Measurements from ENCODE around the gene TRAPPC13.
"Not testable (repeated sequence)": the region's sequence is repeated elsewhere in the genome, so short reads cannot be mapped to it uniquely, and the experiment has no call there.

Gene TRAPPC13

GRCh38 chr5:65630981-65631380 lies 6.2 kb downstream of the TRAPPC13 start:
- FAIRE-seq (peak; percentile 54), DNase-seq (ENCODE audit: insufficient read length) (no peak)
- TF ChIP-seq TAF1 (IDR thresholded peaks at IDR 0.05; ENCODE audit: borderline replicate concordance, low read depth, low read length), result no peak
- no peak for TF ChIP-seq POLR2AphosphoS5 (IDR thresholded peaks at IDR 0.05; ENCODE audit: low read depth, low read length)
- no peak for TF ChIP-seq POLR2A (IDR thresholded peaks at IDR 0.05; ENCODE audit: low read depth, low read length)

DNA sequence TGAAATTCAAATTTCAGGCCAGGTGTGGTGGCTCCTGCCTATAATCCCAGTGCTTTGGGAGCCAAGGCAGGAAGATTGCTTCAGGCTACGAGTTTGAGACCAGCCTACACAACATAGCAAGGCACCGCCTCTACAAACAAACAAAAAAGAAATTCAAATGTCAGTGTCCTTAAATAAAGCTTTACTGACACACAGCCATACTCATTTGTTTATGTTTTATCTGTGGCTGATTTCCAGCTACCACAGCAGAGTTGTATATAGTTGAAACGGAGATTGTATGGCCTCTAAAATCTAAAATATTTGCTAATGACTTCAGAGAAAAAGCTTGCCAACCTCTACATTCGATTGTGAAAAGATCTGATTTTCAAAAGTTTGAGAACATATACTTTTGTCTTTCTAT lies 15.4 kb downstream of the TRAPPC13 start:
- DNase-seq (ENCODE audit: insufficient read length) (no peak), FAIRE-seq (no peak)
- TF ChIP-seq POLR2AphosphoS5 (IDR thresholded peaks at IDR 0.05; ENCODE audit: low read depth, low read length), result no peak
- TF ChIP-seq POLR2A (IDR thresholded peaks at IDR 0.05; ENCODE audit: low read depth, low read length), result no peak
- no peak for TF ChIP-seq TAF1 (IDR thresholded peaks at IDR 0.05; ENCODE audit: borderline replicate concordance, low read depth, low read length)

- TF ChIP-seq TAF1 (IDR thresholded peaks at IDR 0.05; ENCODE audit: borderline replicate concordance, low read depth, low read length), result no peak
- no peak for TF ChIP-seq POLR2AphosphoS5 (IDR thresholded peaks at IDR 0.05; ENCODE audit: low read depth, low read length)
- TF ChIP-seq POLR2A (IDR thresholded peaks at IDR 0.05; ENCODE audit: low read depth, low read length), result no peak
- DNase-seq (ENCODE audit: insufficient read length) (no peak), FAIRE-seq (no peak)
Measured at GRCh38 chr5:65646938-65647337, 22.1 kb downstream of the TRAPPC13 start.

GRCh38 chr5:65647941-65648340 lies 23.1 kb downstream of the TRAPPC13 start:
- TF ChIP-seq POLR2A (IDR thresholded peaks at IDR 0.05; ENCODE audit: low read depth, low read length) (no peak), POLR2AphosphoS5 (IDR thresholded peaks at IDR 0.05; ENCODE audit: low read depth, low read length) (no peak), TAF1 (IDR thresholded peaks at IDR 0.05; ENCODE audit: borderline replicate concordance, low read depth, low read length) (no peak)
- FAIRE-seq (no peak), DNase-seq (ENCODE audit: insufficient read length) (no peak)

DNA sequence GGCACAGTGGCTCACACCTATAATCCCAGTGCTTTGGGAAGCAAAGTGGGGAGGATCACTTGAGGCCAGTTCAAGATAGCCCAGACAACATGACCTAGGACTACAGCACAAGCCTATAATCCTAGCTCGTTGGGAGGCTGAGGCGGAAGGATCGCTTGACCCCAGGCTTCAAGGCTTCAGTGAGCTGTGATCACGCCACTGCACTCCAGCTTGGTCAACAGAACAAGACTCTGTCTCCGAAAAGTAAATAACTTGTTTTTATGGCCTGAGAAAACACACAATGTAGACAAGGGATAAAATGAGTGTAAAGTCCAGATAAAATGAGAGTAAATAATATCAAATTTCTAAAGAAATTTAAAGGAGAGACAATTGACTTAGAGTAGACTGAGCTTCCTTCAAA lies 26.3 kb downstream of the TRAPPC13 start:
- FAIRE-seq, result peak; percentile 64
- TF ChIP-seq POLR2AphosphoS5 (IDR thresholded peaks at IDR 0.05; ENCODE audit: low read depth, low read length) (no peak), POLR2A (IDR thresholded peaks at IDR 0.05; ENCODE audit: low read depth, low read length) (no peak), TAF1 (IDR thresholded peaks at IDR 0.05; ENCODE audit: borderline replicate concordance, low read depth, low read length) (no peak)
- no peak for DNase-seq (ENCODE audit: insufficient read length)

DNA sequence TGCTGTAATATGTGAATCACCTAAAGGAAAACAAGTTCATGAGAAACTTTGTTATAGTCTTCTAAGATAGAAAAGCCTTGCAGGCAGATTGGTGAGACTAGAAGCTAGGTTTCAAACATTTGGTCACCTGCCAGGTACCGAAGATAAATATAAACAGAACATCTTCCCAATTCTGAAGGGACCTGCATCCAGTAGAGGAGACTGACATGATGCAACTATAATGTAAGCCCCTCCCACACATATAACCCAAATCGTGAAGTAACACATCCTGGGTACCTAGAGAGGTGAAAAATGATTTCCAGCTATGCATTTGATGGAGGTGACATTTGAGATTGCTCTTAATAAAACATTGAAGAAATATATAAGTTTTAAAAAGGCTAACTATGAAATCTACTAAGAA lies 29.9 kb downstream of the TRAPPC13 start:
- TF ChIP-seq TAF1 (IDR thresholded peaks at IDR 0.05; ENCODE audit: borderline replicate concordance, low read depth, low read length) (no peak), POLR2AphosphoS5 (IDR thresholded peaks at IDR 0.05; ENCODE audit: low read depth, low read length) (no peak), POLR2A (IDR thresholded peaks at IDR 0.05; ENCODE audit: low read depth, low read length) (no peak)
- FAIRE-seq (no peak), DNase-seq (ENCODE audit: insufficient read length) (no peak)

DNA sequence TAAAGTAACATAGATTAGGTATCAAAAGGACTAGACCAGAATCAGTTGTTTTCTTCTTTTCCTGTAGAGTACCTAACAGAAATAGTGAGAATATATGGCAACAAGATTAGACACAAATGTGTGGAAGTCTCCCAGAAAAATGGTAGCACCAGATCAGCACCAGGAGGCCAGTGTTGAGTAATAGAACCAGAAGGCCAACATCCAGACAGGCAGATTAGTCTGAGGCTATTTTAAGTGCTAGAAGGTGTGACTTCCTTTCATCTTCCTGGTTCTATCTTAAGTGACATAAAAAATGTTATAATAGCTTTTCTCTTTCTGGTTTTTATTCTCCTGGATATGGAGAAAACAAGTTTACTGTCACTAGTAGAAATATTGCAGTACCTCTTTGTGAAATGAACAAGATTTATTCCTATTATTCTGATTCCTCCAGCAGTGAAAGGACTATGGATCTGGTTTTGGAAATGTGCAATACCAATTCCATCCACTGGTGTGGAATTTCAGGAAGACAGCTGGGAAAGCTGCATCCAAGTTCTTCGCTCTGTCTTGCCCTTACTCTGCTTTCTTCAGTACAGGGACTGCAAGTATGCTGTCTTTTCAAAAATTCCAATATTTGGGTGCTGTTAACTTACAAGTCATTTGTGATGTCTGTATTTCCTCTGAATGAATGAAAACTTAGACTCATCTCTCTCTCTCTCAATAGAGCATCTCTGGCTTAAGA lies 39.1 kb downstream of the TRAPPC13 start:
- DNase-seq (ENCODE audit: insufficient read length) (no peak), FAIRE-seq (peak; percentile 36)
- TF ChIP-seq POLR2AphosphoS5 (IDR thresholded peaks at IDR 0.05; ENCODE audit: low read depth, low read length), result no peak
- TF ChIP-seq POLR2A (IDR thresholded peaks at IDR 0.05; ENCODE audit: low read depth, low read length), result no peak
- TF ChIP-seq TAF1 (IDR thresholded peaks at IDR 0.05; ENCODE audit: borderline replicate concordance, low read depth, low read length), result no peak

- FAIRE-seq (no peak), DNase-seq (ENCODE audit: insufficient read length) (no peak)
- TF ChIP-seq POLR2A (IDR thresholded peaks at IDR 0.05; ENCODE audit: low read depth, low read length) (no peak), TAF1 (IDR thresholded peaks at IDR 0.05; ENCODE audit: borderline replicate concordance, low read depth, low read length) (no peak), POLR2AphosphoS5 (IDR thresholded peaks at IDR 0.05; ENCODE audit: low read depth, low read length) (no peak)
Measured at GRCh38 chr5:65668696-65669095, 43.9 kb downstream of the TRAPPC13 start.

- FAIRE-seq, result no peak
- no peak for TF ChIP-seq POLR2AphosphoS5 (IDR thresholded peaks at IDR 0.05; ENCODE audit: low read depth, low read length)
- no peak for TF ChIP-seq TAF1 (IDR thresholded peaks at IDR 0.05; ENCODE audit: borderline replicate concordance, low read depth, low read length)
- TF ChIP-seq POLR2A (IDR thresholded peaks at IDR 0.05; ENCODE audit: low read depth, low read length), result no peak
- DNase-seq (ENCODE audit: insufficient read length), result no peak
Measured at GRCh38 chr5:65672796-65673195, 48.0 kb downstream of the TRAPPC13 start.

DNA sequence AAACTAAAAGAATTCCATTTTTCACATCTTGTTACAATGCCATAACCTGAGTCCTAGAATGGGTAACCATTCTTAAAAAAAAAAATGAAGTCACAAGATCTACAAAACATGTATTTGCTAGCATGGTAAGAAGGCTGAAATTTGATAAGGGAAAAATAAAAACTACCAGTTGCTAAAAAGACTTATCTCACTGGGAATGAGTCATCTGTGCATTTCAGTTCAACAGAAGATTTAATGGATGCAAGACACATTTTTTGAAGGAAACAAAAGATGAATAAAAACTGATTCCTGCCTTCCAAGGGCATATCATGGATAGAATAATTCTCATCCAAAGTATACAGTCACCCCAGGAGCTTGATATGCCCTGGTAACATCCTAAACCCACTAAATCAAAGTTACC lies 49.9 kb downstream of the TRAPPC13 start:
- TF ChIP-seq POLR2A (IDR thresholded peaks at IDR 0.05; ENCODE audit: low read depth, low read length) (no peak), TAF1 (IDR thresholded peaks at IDR 0.05; ENCODE audit: borderline replicate concordance, low read depth, low read length) (no peak), POLR2AphosphoS5 (IDR thresholded peaks at IDR 0.05; ENCODE audit: low read depth, low read length) (no peak)
- DNase-seq (ENCODE audit: insufficient read length), result no peak
- no peak for FAIRE-seq

- DNase-seq (ENCODE audit: insufficient read length); FAIRE-seq: not testable (repeated sequence)
Measured at GRCh38 chr5:65676056-65676455, 51.2 kb downstream of the TRAPPC13 start.

GRCh38 chr5:65682148-65682547 lies 57.3 kb downstream of the TRAPPC13 start:
- no peak for TF ChIP-seq POLR2A (IDR thresholded peaks at IDR 0.05; ENCODE audit: low read depth, low read length)
- TF ChIP-seq TAF1 (IDR thresholded peaks at IDR 0.05; ENCODE audit: borderline replicate concordance, low read depth, low read length), result no peak
- TF ChIP-seq POLR2AphosphoS5 (IDR thresholded peaks at IDR 0.05; ENCODE audit: low read depth, low read length), result no peak
- DNase-seq (ENCODE audit: insufficient read length), result no peak
- no peak for FAIRE-seq

Measured in GM12892 (cell line).